Activated CD8-positive, alpha-beta memory T cell treated with anti-CD3 and anti-CD28 coated beads, Interleukin-2, amount 50 U/mL, for 1 hour (primary cell): ENCODE measurements around the gene GADD45B.

ENCODE experiments used
- DNase-seq: peaks from one replicate; pipeline ENCODE4 v3.0.0-alpha.2; 2020; ENCODE audit errors: extremely low read depth

GADD45B gene

GRCh38 chr19:2475702-2476450 is at the start of gene GADD45B:
Gene GADD45B (plus strand): TSS chr19:2476127. CDS start chr19:2476359, 232 bp downstream.
- DNase-seq = peak; percentile 99

- DNase-seq = no peak
These were observed 49.1 kb upstream of the GADD45B start for GRCh38 chr19:2426611-2427428.

- peak; percentile 83 for DNase-seq
These were observed 48.3 kb upstream of the GADD45B start, which contains the start of gene TIMM13 for GRCh38 chr19:2427429-2428320. Gene TIMM13 (minus strand): TSS chr19:2427586. CDS start chr19:2427533, 53 bp downstream.

GRCh38 chr19:2428321-2428690 is 47.6 kb upstream of the GADD45B start:
- no peak for DNase-seq

GRCh38 chr19:2428756-2429711 is 46.9 kb upstream of the GADD45B start:
- DNase-seq = no peak

GRCh38 chr19:2429917-2430535 is 45.9 kb upstream of the GADD45B start:
- DNase-seq = no peak

- DNase-seq = no peak
These were observed 44.4 kb upstream of the GADD45B start for GRCh38 chr19:2431318-2432055.

- DNase-seq = no peak
These were observed 43.6 kb upstream of the GADD45B start for GRCh38 chr19:2432131-2432848.

GRCh38 chr19:2433854-2434253 is 42.1 kb upstream of the GADD45B start:
- DNase-seq = no peak

- no peak for DNase-seq
These were observed 41.7 kb upstream of the GADD45B start for GRCh38 chr19:2434267-2434666.

- no peak for DNase-seq
These were observed 41.1 kb upstream of the GADD45B start for GRCh38 chr19:2434721-2435265.

- DNase-seq = no peak
These were observed 39.5 kb upstream of the GADD45B start for GRCh38 chr19:2436384-2436783.

- no peak for DNase-seq
These were observed 39.0 kb upstream of the GADD45B start for GRCh38 chr19:2436926-2437325.

- no peak for DNase-seq
These were observed 37.7 kb upstream of the GADD45B start for GRCh38 chr19:2438178-2438577.

GRCh38 chr19:2440515-2440914 is 35.4 kb upstream of the GADD45B start:
- no peak for DNase-seq

- no peak for DNase-seq
These were observed 34.7 kb upstream of the GADD45B start for GRCh38 chr19:2441096-2441752.

- no peak for DNase-seq
These were observed 32.7 kb upstream of the GADD45B start for GRCh38 chr19:2443116-2443784.

GRCh38 chr19:2443785-2444182 is 32.1 kb upstream of the GADD45B start:
- no peak for DNase-seq
